Spinal cord (tissue), 10 donors: ENCODE measurements around the gene CRNKL1. TPM values are rescaled to one million over a fixed set of nuclear protein-coding genes. Genes with fewer than 3 reads are reported as not detected.
A peak's percentile ranks its signal among the peaks of the same experiment; 100 is the strongest.
"Not testable (repeated sequence)": the region's sequence is repeated elsewhere in the genome, so short reads cannot be mapped to it uniquely, and the experiment has no call there.

ENCODE experiments used
- DNase-seq, 6 donors: peaks; one replicate each; pipeline versions ENCODE4 v3.0.0 to v3.0.0-alpha.2; 2013 to 2015; ENCODE audit warnings: low spot score in 6 of 6, low read depth in 4 of 6
- H3K27ac ChIP-seq: one replicate; pipeline ENCODE4 v1.5.1; 2013; ENCODE audit warnings: low read depth, low read length, control low read depth
- H3K27me3 ChIP-seq: one replicate; pipeline ENCODE4 v1.6.1; 2013; ENCODE audit warnings: low read length; ENCODE audit not compliant: control insufficient read depth, insufficient read depth
- H3K36me3 ChIP-seq: one replicate; pipeline ENCODE4 v1.6.1; 2013; ENCODE audit warnings: low read length; ENCODE audit not compliant: control insufficient read depth, insufficient read depth
- H3K4me1 ChIP-seq: one replicate; pipeline ENCODE4 v1.6.1; 2013; ENCODE audit warnings: low read length; ENCODE audit not compliant: control insufficient read depth, insufficient read depth
- H3K4me3 ChIP-seq: one replicate; pipeline ENCODE4 v1.5.1; 2013; ENCODE audit warnings: low read depth, low read length, control low read depth
- H3K9me3 ChIP-seq: one replicate; pipeline ENCODE4 v1.6.1; 2013; ENCODE audit warnings: low read length; ENCODE audit not compliant: control insufficient read depth, insufficient read depth
- WGBS: methylation state at CpG from one replicate; pipeline ENCODE4 v1.1.5; 2013; ENCODE audit warnings: missing lambda C conversion rate; ENCODE audit not compliant: insufficient coverage; 5-methylcytosine and 5-hydroxymethylcytosine counted together
- polyA plus RNA-seq, 2 donors: library from polyadenylated mRNA; unstranded; fragments of 120-200 nt; gene quantifications; one replicate each; pipeline ENCODE4 v1.2.1, GENCODE V29; 2013; ENCODE audit not compliant: insufficient read length in 2 of 2
- total RNA-seq, 2 donors: library from RNA; depleted of rRNA in 1 of 2; stranded (reverse); fragments of 120-200 nt in 1 of 2; fragments of >200 nt in 1 of 2; gene quantifications; one replicate each; pipeline versions ENCODE4 v1.2.3 to v1.2.4, GENCODE V29; 2013 to 2014
- donor health status: healthy.

CRNKL1 gene
- total and polyA plus RNA-seq, 4 donors: 21.8 to 45.5 (median 32.2) TPM

GRCh38 chr20:20017001-20017843 lies 35.0 kb downstream of the CRNKL1 start, which contains the start of gene NAA20:
Gene NAA20, plus strand, starts transcription at chr20:20017362. Its CDS starts 35 bp downstream, at chr20:20017397.
- Histone ChIP-seq H3K4me1 (peaks cover 22% of the 10 kb centered on the region), H3K27me3 (no peaks in the 10 kb centered on the region), H3K36me3 (peaks cover 13% of the 10 kb centered on the region), H3K9me3 (no peaks in the 10 kb centered on the region), H3K4me3 (peak within 1 kb of the TSS; percentile 48), H3K27ac (peak within 1 kb of the TSS; percentile 38)
- under 1% methylated on average over 81 of the region's 81 CpGs for whole genome bisulfite sequencing
- DNase-seq: peak; percentile 72 to 97 (median 81)

- no peak overlapping the region for H3K4me3 ChIP-seq
- H3K9me3 ChIP-seq: no peaks in the 10 kb centered on the region
- peaks cover 5% of the 10 kb centered on the region for H3K36me3 ChIP-seq
- H3K4me1 ChIP-seq: peaks cover 22% of the 10 kb centered on the region
- H3K27me3 ChIP-seq: no peaks in the 10 kb centered on the region
- no peak overlapping the region for H3K27ac ChIP-seq
- DNase-seq: no peak
- no CpG with 5 or more reads among the region's 2 CpGs for WGBS
Observed at GRCh38 chr20:20014659-20015058, 37.6 kb downstream of the CRNKL1 start.

- DNase-seq: peak in 1 of 6 donors; percentile 47
- Histone ChIP-seq H3K4me3 (no peak overlapping the region), H3K27ac (no peak overlapping the region), H3K27me3 (no peaks in the 10 kb centered on the region), H3K9me3 (no peaks in the 10 kb centered on the region), H3K36me3 (no peaks in the 10 kb centered on the region), H3K4me1 (peaks cover 10% of the 10 kb centered on the region)
- WGBS: no CpG with 5 or more reads among the region's 2 CpGs
Observed at GRCh38 chr20:20012541-20012940, 39.7 kb downstream of the CRNKL1 start.

GRCh38 chr20:20010639-20011500 lies 41.4 kb downstream of the CRNKL1 start:
- Histone ChIP-seq H3K36me3 (no peaks in the 10 kb centered on the region), H3K4me1 (peaks cover 4% of the 10 kb centered on the region), H3K4me3 (no peak overlapping the region), H3K9me3 (no peaks in the 10 kb centered on the region), H3K27me3 (no peaks in the 10 kb centered on the region), H3K27ac (peak overlapping the region; percentile 22)
- peak in 2 of 6 donors; percentile 51 to 67 for DNase-seq
- WGBS: 78% methylated on average over 1 of the region's 4 CpGs

GRCh38 chr20:20009784-20010253 lies 42.4 kb downstream of the CRNKL1 start:
- DNase-seq: peak in 2 of 6 donors; percentile 46 to 60
- no peaks in the 10 kb centered on the region for H3K27me3 ChIP-seq
- H3K36me3 ChIP-seq: no peaks in the 10 kb centered on the region
- H3K4me1 ChIP-seq: peaks cover 7% of the 10 kb centered on the region
- 40% methylated on average over 13 of the region's 14 CpGs for WGBS
- H3K9me3 ChIP-seq: no peaks in the 10 kb centered on the region
- no peak overlapping the region for H3K27ac ChIP-seq
- no peak overlapping the region for H3K4me3 ChIP-seq

GRCh38 chr20:20005342-20005741 lies 46.9 kb downstream of the CRNKL1 start:
- no peak for DNase-seq
- no peak overlapping the region for H3K4me3 ChIP-seq
- H3K4me1 ChIP-seq: peaks cover 7% of the 10 kb centered on the region
- H3K27ac ChIP-seq: no peak overlapping the region
- 50% methylated on average over 6 of the region's 7 CpGs for WGBS
- no peaks in the 10 kb centered on the region for H3K27me3 ChIP-seq
- H3K9me3 ChIP-seq: no peaks in the 10 kb centered on the region
- H3K36me3 ChIP-seq: peaks cover 11% of the 10 kb centered on the region

GRCh38 chr20:20003955-20004322 lies 48.3 kb downstream of the CRNKL1 start:
- WGBS: 91% methylated on average over 6 of the region's 6 CpGs
- peak overlapping the region; percentile 30 for H3K27ac ChIP-seq

GRCh38 chr20:20003031-20003954 lies 49.0 kb downstream of the CRNKL1 start:
- DNase-seq: peak in 2 of 6 donors; percentile 15 to 68

More at GRCh38 chr20:20003955-20004322, 48.3 kb downstream of the CRNKL1 start:
- H3K9me3 ChIP-seq, H3K4me1 ChIP-seq, H3K4me3 ChIP-seq, H3K27me3 ChIP-seq, DNase-seq: not testable (repeated sequence)
- H3K36me3 ChIP-seq: peaks cover 17% of the 10 kb centered on the region

More at GRCh38 chr20:20003031-20003954, 49.0 kb downstream of the CRNKL1 start:
- Histone ChIP-seq H3K36me3 (peaks cover 23% of the 10 kb centered on the region), H3K4me3 (no peak overlapping the region), H3K9me3 (no peaks in the 10 kb centered on the region), H3K27me3 (no peaks in the 10 kb centered on the region), H3K4me1 (peaks cover 3% of the 10 kb centered on the region), H3K27ac (peak overlapping the region; percentile 30)
- WGBS: 61% methylated on average over 10 of the region's 23 CpGs
